HEK293 (cell line): Measurements from ENCODE around the gene LCNL1.

Experiments
- BCL11A ChIP-seq: fragments of 450-650 bp; formaldehyde crosslinking; IDR thresholded peaks from 2 replicates; pipeline ENCODE4 v1.5.1; 2016; ENCODE audit warnings: low read depth, missing biosample characterization, missing genetic modification characterization
- MEIS1 ChIP-seq: sonication (generic); formaldehyde crosslinking; IDR thresholded peaks from 2 replicates; pipeline ENCODE4 v1.8.1; 2022; ENCODE audit warnings: missing genetic modification reagents, mild to moderate bottlenecking, borderline replicate concordance
- MYNN ChIP-seq: fragments of 450-650 bp; formaldehyde crosslinking; IDR thresholded peaks from 2 replicates; pipeline ENCODE4 v1.5.1; 2016; ENCODE audit warnings: missing biosample characterization, missing genetic modification characterization, borderline replicate concordance
- TRIM28 ChIP-seq: IDR thresholded peaks from 2 replicates; pipeline ENCODE4 v1.6.1; 2011; ENCODE audit warnings: low read length, control low read depth, borderline replicate concordance
- ZNF133 ChIP-seq: fragments of 450-650 bp; formaldehyde crosslinking; IDR thresholded peaks from 2 replicates; pipeline ENCODE4 v1.5.1; 2016; ENCODE audit warnings: missing biosample characterization, missing genetic modification characterization
- ZNF23 ChIP-seq: fragments of 450-650 bp; formaldehyde crosslinking; IDR thresholded peaks from 2 replicates; pipeline ENCODE4 v1.5.1; 2016; ENCODE audit warnings: missing biosample characterization, missing genetic modification characterization, borderline replicate concordance
- ZNF274 ChIP-seq, 2 experiments: fragments of 200-500 bp in 1 of 2; fragments of 450-650 bp in 1 of 2; sonication (Bioruptor generic) in 1 of 2; formaldehyde crosslinking in 1 of 2; IDR thresholded peaks; 2 replicates each; pipeline versions ENCODE4 v1.5.1 to v1.6.1; 2014 to 2016; ENCODE audit warnings: borderline replicate concordance in 1 of 2, inconsistent platforms in 1 of 2, low read length in 1 of 2, missing biosample characterization in 1 of 2, missing genetic modification characterization in 1 of 2
- ZNF335 ChIP-seq: fragments of 450-650 bp; formaldehyde crosslinking; conservative IDR thresholded peaks from 2 replicates; pipeline ENCODE4 v1.5.1; 2016; ENCODE audit warnings: missing biosample characterization, missing genetic modification characterization
- ZNF623 ChIP-seq: fragments of 450-650 bp; formaldehyde crosslinking; IDR thresholded peaks from 2 replicates; pipeline ENCODE4 v1.5.1; 2016; ENCODE audit warnings: missing biosample characterization, missing genetic modification characterization
- ZNF660 ChIP-seq: fragments of 450-650 bp; IDR thresholded peaks from 2 replicates; pipeline ENCODE4 v1.5.1; 2018; ENCODE audit warnings: missing biosample characterization, mild to moderate bottlenecking, missing genetic modification characterization
- TF ChIP-seq, protein P1 (sequence below): fragments of 450-650 bp; formaldehyde crosslinking; IDR thresholded peaks from 2 replicates; pipeline ENCODE4 v1.5.1; 2016; ENCODE audit warnings: missing biosample characterization, missing genetic modification characterization
- TF ChIP-seq, protein P2 (sequence below): fragments of 450-650 bp; formaldehyde crosslinking; IDR thresholded peaks from 2 replicates; pipeline ENCODE4 v1.5.1; 2016; ENCODE audit warnings: missing biosample characterization, missing genetic modification characterization
- TF ChIP-seq, protein P3 (sequence below): IDR thresholded peaks from 2 replicates; pipeline ENCODE4 v1.6.1; 2011; ENCODE audit warnings: mild to moderate bottlenecking, low read depth, low read length, borderline replicate concordance

DNA sequence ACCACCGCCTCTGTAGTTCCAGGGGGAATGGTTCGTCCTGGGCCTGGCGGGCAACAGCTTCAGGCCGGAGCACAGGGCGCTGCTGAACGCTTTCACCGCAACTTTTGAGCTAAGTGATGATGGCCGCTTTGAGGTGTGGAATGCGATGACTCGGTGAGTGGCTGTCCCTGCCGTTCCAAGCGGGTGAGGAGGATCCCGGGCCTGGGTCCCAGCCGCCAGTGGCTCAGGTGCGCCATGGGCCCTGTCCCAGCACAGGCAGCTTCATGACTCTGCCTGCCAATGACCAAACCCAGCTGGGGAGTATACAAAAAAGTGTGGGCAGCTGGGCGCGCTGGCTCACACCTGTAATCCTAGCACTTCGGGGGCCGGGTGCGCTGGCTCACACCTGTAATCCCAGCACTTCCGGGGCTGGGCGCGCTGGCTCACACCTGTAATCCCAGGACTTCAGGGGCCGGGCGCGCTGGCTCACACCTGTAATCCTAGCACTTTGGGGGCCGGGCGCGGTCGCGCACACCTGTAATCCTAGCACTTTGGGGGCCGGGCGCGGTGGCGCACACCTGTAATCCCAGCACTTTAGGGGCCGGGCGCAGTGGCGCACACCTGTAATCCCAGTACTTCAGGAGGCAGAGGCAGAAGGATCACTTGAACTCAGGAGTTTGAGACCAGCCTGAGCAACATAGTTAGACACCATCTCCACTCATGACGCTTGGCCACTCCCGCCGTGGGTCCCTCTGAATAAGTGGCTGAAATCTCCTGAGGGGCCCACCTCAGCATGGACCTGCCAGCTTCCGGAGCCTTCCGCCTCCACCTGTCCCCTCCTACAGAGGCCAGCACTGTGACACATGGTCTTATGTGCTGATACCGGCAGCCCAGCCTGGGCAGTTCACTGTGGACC is 29.7 kb upstream of the LCNL1 start:
- TF ChIP-seq ZNF660 (tag by site-specific recombination) (no peak), ZNF133 (tag by site-specific recombination) (no peak), BCL11A (tag by site-specific recombination) (no peak), ZNF335 (tag by site-specific recombination) (no peak), ZNF623 (tag by site-specific recombination) (no peak), TRIM28 (no peak), MEIS1 (CRISPR knock-in tag) (no peak), ZNF274 (IDR thresholded peaks at IDR 0.05; ENCODE audit: low read length) (no peak), ZNF274 (tag by site-specific recombination; IDR thresholded peaks at IDR 0.05; ENCODE audit: borderline replicate concordance) (no peak), MYNN (tag by site-specific recombination) (no peak), ZNF23 (tag by site-specific recombination) (no peak)
- TF ChIP-seq, protein P1, sequence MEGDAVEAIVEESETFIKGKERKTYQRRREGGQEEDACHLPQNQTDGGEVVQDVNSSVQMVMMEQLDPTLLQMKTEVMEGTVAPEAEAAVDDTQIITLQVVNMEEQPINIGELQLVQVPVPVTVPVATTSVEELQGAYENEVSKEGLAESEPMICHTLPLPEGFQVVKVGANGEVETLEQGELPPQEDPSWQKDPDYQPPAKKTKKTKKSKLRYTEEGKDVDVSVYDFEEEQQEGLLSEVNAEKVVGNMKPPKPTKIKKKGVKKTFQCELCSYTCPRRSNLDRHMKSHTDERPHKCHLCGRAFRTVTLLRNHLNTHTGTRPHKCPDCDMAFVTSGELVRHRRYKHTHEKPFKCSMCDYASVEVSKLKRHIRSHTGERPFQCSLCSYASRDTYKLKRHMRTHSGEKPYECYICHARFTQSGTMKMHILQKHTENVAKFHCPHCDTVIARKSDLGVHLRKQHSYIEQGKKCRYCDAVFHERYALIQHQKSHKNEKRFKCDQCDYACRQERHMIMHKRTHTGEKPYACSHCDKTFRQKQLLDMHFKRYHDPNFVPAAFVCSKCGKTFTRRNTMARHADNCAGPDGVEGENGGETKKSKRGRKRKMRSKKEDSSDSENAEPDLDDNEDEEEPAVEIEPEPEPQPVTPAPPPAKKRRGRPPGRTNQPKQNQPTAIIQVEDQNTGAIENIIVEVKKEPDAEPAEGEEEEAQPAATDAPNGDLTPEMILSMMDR (tag by site-specific recombination) = no peak
- TF ChIP-seq, protein P2, sequence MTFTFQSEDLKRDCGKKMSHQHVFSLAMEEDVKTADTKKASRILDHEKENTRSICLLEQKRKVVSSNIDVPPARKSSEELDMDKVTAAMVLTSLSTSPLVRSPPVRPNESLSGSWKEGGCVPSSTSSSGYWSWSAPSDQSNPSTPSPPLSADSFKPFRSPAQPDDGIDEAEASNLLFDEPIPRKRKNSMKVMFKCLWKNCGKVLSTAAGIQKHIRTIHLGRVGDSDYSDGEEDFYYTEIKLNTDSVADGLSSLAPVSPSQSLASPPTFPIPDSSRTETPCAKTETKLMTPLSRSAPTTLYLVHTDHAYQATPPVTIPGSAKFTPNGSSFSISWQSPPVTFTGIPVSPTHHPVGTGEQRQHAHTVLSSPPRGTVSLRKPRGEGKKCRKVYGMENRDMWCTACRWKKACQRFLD = no peak
- TF ChIP-seq, protein P3, sequence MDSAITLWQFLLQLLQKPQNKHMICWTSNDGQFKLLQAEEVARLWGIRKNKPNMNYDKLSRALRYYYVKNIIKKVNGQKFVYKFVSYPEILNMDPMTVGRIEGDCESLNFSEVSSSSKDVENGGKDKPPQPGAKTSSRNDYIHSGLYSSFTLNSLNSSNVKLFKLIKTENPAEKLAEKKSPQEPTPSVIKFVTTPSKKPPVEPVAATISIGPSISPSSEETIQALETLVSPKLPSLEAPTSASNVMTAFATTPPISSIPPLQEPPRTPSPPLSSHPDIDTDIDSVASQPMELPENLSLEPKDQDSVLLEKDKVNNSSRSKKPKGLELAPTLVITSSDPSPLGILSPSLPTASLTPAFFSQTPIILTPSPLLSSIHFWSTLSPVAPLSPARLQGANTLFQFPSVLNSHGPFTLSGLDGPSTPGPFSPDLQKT = no peak
